Right atrium auricular region (tissue), 2 donors: Measurements from ENCODE around the gene IRF9. TPM values are rescaled to one million over a fixed set of nuclear protein-coding genes. Genes with fewer than 3 reads are reported as not detected.
A peak's percentile ranks its signal among the peaks of the same experiment; 100 is the strongest.

Experiments
- DNase-seq: peaks from one replicate; pipeline ENCODE4 v3.0.0-alpha.2; 2019; ENCODE audit warnings: low spot score
- H3K27ac ChIP-seq, 2 donors: fragments of 200-600 bp; sonication (generic); 1 replicate in 1 of 2; 2 replicates in 1 of 2; pipeline ENCODE4 v1.5.1; 2016 to 2019
- H3K27me3 ChIP-seq, 2 donors: fragments of 200-600 bp; sonication (generic); one replicate each; pipeline versions ENCODE4 v1.5.1 to v1.6.0; 2017 to 2019
- H3K36me3 ChIP-seq: fragments of 200-600 bp; sonication (generic); one replicate; pipeline ENCODE4 v1.5.1; 2016
- H3K4me1 ChIP-seq, 2 donors: fragments of 200-600 bp; sonication (generic); one replicate each; pipeline versions ENCODE4 v1.5.1 to v1.6.0; 2017 to 2019
- H3K4me3 ChIP-seq, 2 donors: fragments of 200-600 bp; sonication (generic); 1 replicate in 1 of 2; 2 replicates in 1 of 2; pipeline ENCODE4 v1.5.1; 2017 to 2019; ENCODE audit warnings: mild to moderate bottlenecking in 1 of 2, moderate library complexity in 1 of 2
- H3K9me3 ChIP-seq, 2 donors: fragments of 200-600 bp; sonication (generic); one replicate each; pipeline ENCODE4 v1.5.1; 2019
- total RNA-seq, 2 donors: library from RNA; depleted of rRNA; stranded (reverse); fragments of >200 nt; gene quantifications; one replicate each; pipeline ENCODE4 v1.1.0, GENCODE V29; 2016
- TF ChIP-seq, protein P1 (sequence below), 2 donors: fragments of 200-600 bp; sonication (generic); IDR thresholded peaks; one replicate each; pipeline ENCODE4 v1.5.1; 2019; ENCODE audit warnings: antibody characterized with exemption in 2 of 2

IRF9 gene
- total RNA-seq, 2 donors from 2014 or later, result 29.2 to 33.1 TPM

GRCh38 chr14:24115422-24116127, 45.5 kb upstream of the IRF9 start:
- TF ChIP-seq, protein P1, sequence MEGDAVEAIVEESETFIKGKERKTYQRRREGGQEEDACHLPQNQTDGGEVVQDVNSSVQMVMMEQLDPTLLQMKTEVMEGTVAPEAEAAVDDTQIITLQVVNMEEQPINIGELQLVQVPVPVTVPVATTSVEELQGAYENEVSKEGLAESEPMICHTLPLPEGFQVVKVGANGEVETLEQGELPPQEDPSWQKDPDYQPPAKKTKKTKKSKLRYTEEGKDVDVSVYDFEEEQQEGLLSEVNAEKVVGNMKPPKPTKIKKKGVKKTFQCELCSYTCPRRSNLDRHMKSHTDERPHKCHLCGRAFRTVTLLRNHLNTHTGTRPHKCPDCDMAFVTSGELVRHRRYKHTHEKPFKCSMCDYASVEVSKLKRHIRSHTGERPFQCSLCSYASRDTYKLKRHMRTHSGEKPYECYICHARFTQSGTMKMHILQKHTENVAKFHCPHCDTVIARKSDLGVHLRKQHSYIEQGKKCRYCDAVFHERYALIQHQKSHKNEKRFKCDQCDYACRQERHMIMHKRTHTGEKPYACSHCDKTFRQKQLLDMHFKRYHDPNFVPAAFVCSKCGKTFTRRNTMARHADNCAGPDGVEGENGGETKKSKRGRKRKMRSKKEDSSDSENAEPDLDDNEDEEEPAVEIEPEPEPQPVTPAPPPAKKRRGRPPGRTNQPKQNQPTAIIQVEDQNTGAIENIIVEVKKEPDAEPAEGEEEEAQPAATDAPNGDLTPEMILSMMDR (IDR thresholded peaks at IDR 0.05), result no peak
- Histone ChIP-seq H3K27ac (peak overlapping the region; percentile 95 to 98), H3K36me3 (peaks cover 36% of the 10 kb centered on the region), H3K4me3 (peak overlapping the region; percentile 66 to 69), H3K4me1 (peaks cover 0 to 22% of the 10 kb centered on the region in 2 donors), H3K9me3 (no peaks in the 10 kb centered on the region), H3K27me3 (no peaks in the 10 kb centered on the region)
- no peak for DNase-seq

DNA sequence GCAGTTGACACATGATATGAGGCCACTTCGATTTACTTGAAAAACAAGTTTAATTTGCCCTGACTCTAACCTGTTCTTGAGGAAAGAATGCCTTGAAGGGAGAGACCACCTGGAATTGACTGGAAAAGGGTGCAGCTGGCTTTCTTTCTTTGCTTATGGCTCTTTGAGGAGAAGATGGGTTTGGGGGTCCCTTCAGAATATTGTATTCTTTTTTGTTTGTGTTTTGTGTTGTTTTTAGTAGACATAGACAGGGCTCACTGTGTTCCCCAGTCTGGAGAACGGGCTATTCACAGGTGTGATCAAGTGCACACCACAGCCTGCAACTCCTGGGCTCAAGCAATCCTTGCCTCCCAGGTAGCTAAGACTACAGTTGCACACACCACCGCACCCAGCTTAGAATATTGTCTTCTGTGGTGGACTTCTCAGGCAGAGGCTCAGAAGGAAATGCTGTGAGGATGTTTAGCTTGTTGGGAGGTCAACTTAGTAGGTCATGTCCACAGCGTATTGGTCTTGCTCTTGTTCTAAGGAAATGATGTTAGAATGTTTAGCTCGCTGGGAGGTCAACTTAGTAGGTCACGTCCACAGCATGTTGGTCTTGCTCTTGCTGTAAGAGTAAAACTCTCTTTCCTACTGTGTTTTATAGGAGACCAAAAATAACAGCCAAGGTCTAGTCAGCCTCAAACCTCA, 44.8 kb upstream of the IRF9 start:
- H3K9me3 ChIP-seq, result no peaks in the 10 kb centered on the region
- TF ChIP-seq, protein P1 (IDR thresholded peaks at IDR 0.05), result no peak
- no peaks in the 10 kb centered on the region for H3K27me3 ChIP-seq
- peaks cover 43% of the 10 kb centered on the region for H3K36me3 ChIP-seq
- H3K4me1 ChIP-seq, result peaks cover 0 to 22% of the 10 kb centered on the region in 2 donors
- DNase-seq, result no peak
- H3K4me3 ChIP-seq, result peak overlapping the region in 1 of 2 donors; percentile 69
- H3K27ac ChIP-seq, result peak overlapping the region in 1 of 2 donors; percentile 98

DNA sequence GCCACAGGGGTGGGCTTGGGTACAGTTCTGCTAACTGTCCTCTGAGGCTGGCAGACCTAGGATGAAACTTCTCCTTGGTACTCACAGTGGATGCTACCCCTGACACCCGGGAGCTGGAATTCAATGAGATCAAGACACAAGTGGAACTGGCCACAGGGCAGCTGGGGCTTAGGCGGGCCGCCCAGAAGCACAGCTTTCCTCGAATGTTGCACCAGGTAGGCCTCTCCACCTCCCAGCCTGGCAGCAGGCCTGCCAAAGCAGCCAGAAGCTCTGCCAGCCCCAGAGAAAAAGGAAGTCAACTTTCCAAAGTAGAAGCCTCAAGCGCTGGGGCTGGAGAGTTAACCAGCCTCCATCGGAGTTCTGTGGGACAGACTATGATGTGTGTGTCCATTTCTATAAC, 43.9 kb upstream of the IRF9 start:
- TF ChIP-seq, protein P1 (IDR thresholded peaks at IDR 0.05), result no peak
- no peaks in the 10 kb centered on the region for H3K9me3 ChIP-seq
- no peak overlapping the region for H3K4me3 ChIP-seq
- no peak overlapping the region for H3K27ac ChIP-seq
- no peak for DNase-seq
- H3K36me3 ChIP-seq, result peaks cover 52% of the 10 kb centered on the region
- H3K4me1 ChIP-seq, result peaks cover 0 to 22% of the 10 kb centered on the region in 2 donors
- H3K27me3 ChIP-seq, result no peaks in the 10 kb centered on the region

- Histone ChIP-seq H3K36me3 (peaks cover 66% of the 10 kb centered on the region), H3K4me3 (no peak overlapping the region), H3K9me3 (no peaks in the 10 kb centered on the region), H3K4me1 (peaks cover 0 to 18% of the 10 kb centered on the region in 2 donors), H3K27me3 (no peaks in the 10 kb centered on the region), H3K27ac (no peak overlapping the region)
- TF ChIP-seq, protein P1 (IDR thresholded peaks at IDR 0.05), result no peak
- no peak for DNase-seq
Measured at GRCh38 chr14:24119691-24120090, 41.4 kb upstream of the IRF9 start.

GRCh38 chr14:24121210-24121609, 39.9 kb upstream of the IRF9 start:
- H3K4me1 ChIP-seq, result peaks cover 0 to 9% of the 10 kb centered on the region in 2 donors
- TF ChIP-seq, protein P1 (IDR thresholded peaks at IDR 0.05), result no peak
- no peaks in the 10 kb centered on the region for H3K9me3 ChIP-seq
- H3K36me3 ChIP-seq, result peaks cover 66% of the 10 kb centered on the region
- no peak for DNase-seq
- H3K27me3 ChIP-seq, result no peaks in the 10 kb centered on the region
- no peak overlapping the region for H3K4me3 ChIP-seq
- H3K27ac ChIP-seq, result no peak overlapping the region
